Smooth muscle cell (in vitro differentiated cells): ENCODE data around the gene ATG14. TPM values are rescaled to one million over a fixed set of nuclear protein-coding genes. Genes with fewer than 3 reads are reported as not detected.
"Not testable (repeated sequence)": the region's sequence is repeated elsewhere in the genome, so short reads cannot be mapped to it uniquely, and the experiment has no call there.

Source experiments
- DNase-seq: peaks from one replicate; lab custom pipeline; 2025; ENCODE audit not compliant: unreplicated experiment; lab: John Stamatoyannopoulos, UW
- H2AFZ ChIP-seq: fragments of 200-600 bp; sonication (generic); 2 replicates; pipeline ENCODE4 v1.6.0; 2016; ENCODE audit warnings: antibody characterized with exemption, low read depth, mild to moderate bottlenecking
- H3F3A ChIP-seq: fragments of 200-600 bp; sonication (generic); 2 replicates; pipeline ENCODE4 v1.6.0; 2017; ENCODE audit warnings: antibody characterized with exemption, low read depth
- H3K27ac ChIP-seq: fragments of 200-600 bp; sonication (generic); 2 replicates; pipeline ENCODE4 v1.5.1; 2016; ENCODE audit warnings: low read depth, mild to moderate bottlenecking
- H3K27me3 ChIP-seq: fragments of 200-600 bp; sonication (generic); 2 replicates; pipeline ENCODE4 v1.6.1; 2016; ENCODE audit warnings: low read depth, mild to moderate bottlenecking
- H3K36me3 ChIP-seq: fragments of 200-600 bp; sonication (generic); 2 replicates; pipeline ENCODE4 v1.5.1; 2016; ENCODE audit warnings: low read depth
- H3K4me1 ChIP-seq: fragments of 200-600 bp; sonication (generic); 2 replicates; pipeline ENCODE4 v1.5.1; 2016; ENCODE audit warnings: low read depth
- H3K4me2 ChIP-seq: fragments of 200-600 bp; sonication (generic); 2 replicates; pipeline ENCODE4 v1.6.0; 2016; ENCODE audit warnings: mild to moderate bottlenecking
- H3K4me3 ChIP-seq: fragments of 200-600 bp; sonication (generic); 2 replicates; pipeline ENCODE4 v1.5.1; 2016; ENCODE audit warnings: mild to moderate bottlenecking
- H3K79me2 ChIP-seq: fragments of 200-600 bp; sonication (generic); 2 replicates; pipeline ENCODE4 v1.6.0; 2016; ENCODE audit warnings: low read depth, mild to moderate bottlenecking
- H3K9ac ChIP-seq: fragments of 200-600 bp; sonication (generic); 2 replicates; pipeline ENCODE4 v1.6.0; 2016; ENCODE audit warnings: low read depth
- H3K9me3 ChIP-seq: fragments of 200-600 bp; sonication (generic); replicated peaks from 2 replicates; pipeline ENCODE4 v1.5.1; 2016; ENCODE audit warnings: low read depth
- H4K20me1 ChIP-seq: fragments of 200-600 bp; sonication (generic); 2 replicates; pipeline ENCODE4 v1.6.0; 2016; ENCODE audit warnings: low read depth
- WGBS: methylation state at CpG from one replicate; pipeline ENCODE4 v1.1.7; 2016; ENCODE audit warnings: low lambda C conversion rate; 5-methylcytosine and 5-hydroxymethylcytosine counted together
- polyA plus RNA-seq: library from polyadenylated mRNA; unstranded; fragments of >200 nt; fragmentation: Nextera tagmentation; extraction: Ambion mirVana; gene quantifications from 2 replicates; pipeline ENCODE4 v1.2.1, GENCODE V29; 2016
- total RNA-seq: library from RNA; depleted of rRNA; stranded (reverse); fragments of >200 nt; gene quantifications from 2 replicates; pipeline ENCODE4 v1.2.3, GENCODE V29; 2014
- TF ChIP-seq, protein P1 (sequence below): fragments of 200-600 bp; sonication (generic); IDR thresholded peaks from 2 replicates; pipeline ENCODE4 v1.5.1; 2017; ENCODE audit warnings: borderline replicate concordance, mild to moderate bottlenecking, antibody characterized with exemption; ENCODE audit not compliant: insufficient read depth, poor library complexity, severe bottlenecking

The ATG14 gene
- total and polyA plus RNA-seq, 2 experiments from 2014 or later: 3.2 to 11.6 TPM

DNA sequence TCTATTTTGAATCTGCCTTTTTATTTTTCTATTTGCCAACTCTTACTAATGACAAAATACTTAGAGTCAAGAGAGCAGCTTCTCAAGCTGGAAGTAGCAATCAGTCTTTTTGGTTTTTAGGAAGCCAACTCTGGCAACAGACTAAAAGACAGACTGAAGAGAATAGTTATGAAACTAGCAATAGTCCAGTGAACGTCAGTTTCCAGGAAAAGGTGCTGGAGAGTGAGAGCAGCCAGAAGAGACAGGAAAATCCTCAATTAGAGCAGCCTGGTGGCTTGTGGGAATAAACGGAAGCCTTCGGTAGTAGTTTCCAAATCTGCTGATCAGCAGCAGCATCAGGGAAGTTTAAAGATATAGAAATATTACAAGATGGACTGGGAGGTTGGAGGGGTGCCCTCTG, 27.1 kb downstream of the ATG14 start:
- no peak overlapping the region for H3K27ac ChIP-seq
- peaks cover 2% of the 10 kb centered on the region for H3F3A ChIP-seq
- H3K9me3 ChIP-seq: no peaks in the 10 kb centered on the region
- no peak overlapping the region for H3K4me2 ChIP-seq
- H2AFZ ChIP-seq: no peak overlapping the region
- H3K4me3 ChIP-seq: no peak overlapping the region
- H3K27me3 ChIP-seq: no peaks in the 10 kb centered on the region
- 98% methylated on average over 3 of the region's 3 CpGs for WGBS
- peaks cover 4% of the 10 kb centered on the region for H3K36me3 ChIP-seq
- DNase-seq: no peak
- no peaks in the 10 kb centered on the region for H3K4me1 ChIP-seq
- no peaks in the 10 kb centered on the region for H4K20me1 ChIP-seq
- TF ChIP-seq, protein P1, sequence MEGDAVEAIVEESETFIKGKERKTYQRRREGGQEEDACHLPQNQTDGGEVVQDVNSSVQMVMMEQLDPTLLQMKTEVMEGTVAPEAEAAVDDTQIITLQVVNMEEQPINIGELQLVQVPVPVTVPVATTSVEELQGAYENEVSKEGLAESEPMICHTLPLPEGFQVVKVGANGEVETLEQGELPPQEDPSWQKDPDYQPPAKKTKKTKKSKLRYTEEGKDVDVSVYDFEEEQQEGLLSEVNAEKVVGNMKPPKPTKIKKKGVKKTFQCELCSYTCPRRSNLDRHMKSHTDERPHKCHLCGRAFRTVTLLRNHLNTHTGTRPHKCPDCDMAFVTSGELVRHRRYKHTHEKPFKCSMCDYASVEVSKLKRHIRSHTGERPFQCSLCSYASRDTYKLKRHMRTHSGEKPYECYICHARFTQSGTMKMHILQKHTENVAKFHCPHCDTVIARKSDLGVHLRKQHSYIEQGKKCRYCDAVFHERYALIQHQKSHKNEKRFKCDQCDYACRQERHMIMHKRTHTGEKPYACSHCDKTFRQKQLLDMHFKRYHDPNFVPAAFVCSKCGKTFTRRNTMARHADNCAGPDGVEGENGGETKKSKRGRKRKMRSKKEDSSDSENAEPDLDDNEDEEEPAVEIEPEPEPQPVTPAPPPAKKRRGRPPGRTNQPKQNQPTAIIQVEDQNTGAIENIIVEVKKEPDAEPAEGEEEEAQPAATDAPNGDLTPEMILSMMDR: no peak
- H3K79me2 ChIP-seq: no peaks in the 10 kb centered on the region
- no peak overlapping the region for H3K9ac ChIP-seq

- no peaks in the 10 kb centered on the region for H3K9me3 ChIP-seq
- H3K36me3 ChIP-seq: peaks cover 4% of the 10 kb centered on the region
- no peaks in the 10 kb centered on the region for H3K79me2 ChIP-seq
- no peaks in the 10 kb centered on the region for H3K4me1 ChIP-seq
- H3K27ac ChIP-seq: no peak overlapping the region
- TF ChIP-seq, protein P1: no peak
- H3K9ac ChIP-seq: no peak overlapping the region
- H3F3A ChIP-seq: peaks cover 2% of the 10 kb centered on the region
- no peaks in the 10 kb centered on the region for H3K27me3 ChIP-seq
- no peak overlapping the region for H3K4me3 ChIP-seq
- no peaks in the 10 kb centered on the region for H4K20me1 ChIP-seq
- no peak overlapping the region for H2AFZ ChIP-seq
- no peak overlapping the region for H3K4me2 ChIP-seq
- DNase-seq: no peak
- 63% methylated on average over 5 of the region's 5 CpGs for WGBS
Measured at GRCh38 chr14:55383541-55384140, 28.0 kb downstream of the ATG14 start.

GRCh38 chr14:55383056-55383466, 28.6 kb downstream of the ATG14 start:
- not testable (repeated sequence) for H3K4me1 ChIP-seq, H3K4me2 ChIP-seq, H3K36me3 ChIP-seq, DNase-seq, H3K9ac ChIP-seq, H3K4me3 ChIP-seq, H2AFZ ChIP-seq, H3K27me3 ChIP-seq, H3K79me2 ChIP-seq, H3F3A ChIP-seq, H4K20me1 ChIP-seq, H3K27ac ChIP-seq, H3K9me3 ChIP-seq
- 73% methylated on average over 10 of the region's 10 CpGs for WGBS

DNA sequence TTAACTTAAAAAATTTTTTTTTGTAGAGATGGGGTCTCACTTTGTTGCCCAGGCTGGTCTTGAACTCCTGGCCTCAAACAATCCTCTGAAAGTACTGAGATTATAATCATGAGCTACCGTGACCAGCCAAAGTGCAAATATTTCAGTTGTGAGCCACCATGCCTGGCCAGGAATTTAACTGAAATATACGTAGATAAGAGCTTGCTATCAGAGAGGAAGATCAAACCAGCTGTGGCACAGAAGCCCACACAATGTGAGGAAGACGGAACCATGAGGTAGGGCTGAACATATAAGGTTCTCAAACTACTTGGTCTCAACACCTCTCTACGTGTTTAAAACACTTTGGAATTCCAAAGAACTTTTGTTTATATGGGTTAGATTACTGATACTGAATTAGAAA, 29.1 kb downstream of the ATG14 start:
- TF ChIP-seq, protein P1: no peak
- 71% methylated on average over 4 of the region's 4 CpGs for WGBS
- Histone ChIP-seq H3K4me3 (no peak overlapping the region), H3K27ac (no peak overlapping the region), H3K4me2 (no peak overlapping the region), H4K20me1 (no peaks in the 10 kb centered on the region), H3F3A (peaks cover 2% of the 10 kb centered on the region), H3K4me1 (no peaks in the 10 kb centered on the region), H3K79me2 (no peaks in the 10 kb centered on the region), H3K9me3 (no peaks in the 10 kb centered on the region), H2AFZ (no peak overlapping the region), H3K36me3 (peaks cover 4% of the 10 kb centered on the region), H3K27me3 (no peaks in the 10 kb centered on the region), H3K9ac (no peak overlapping the region)
- DNase-seq: no peak
